Inferior parietal cortex (tissue), 1 donor: ENCODE data around the gene CDHR4.
A peak's percentile ranks its signal among the peaks of the same experiment; 100 is the strongest.
"Not testable (repeated sequence)": the region's sequence is repeated elsewhere in the genome, so short reads cannot be mapped to it uniquely, and the experiment has no call there.

ENCODE experiments used
- DNase-seq: peaks from one replicate; pipeline ENCODE4 v3.0.0-alpha.2; 2016; ENCODE audit errors: extremely low spot score

CDHR4 gene

GRCh38 chr3:49799761-49800160 lies at the start of gene CDHR4:
Gene CDHR4, minus strand, starts transcription at chr3:49799873. Its CDS starts 61 bp downstream, at chr3:49799812.
- no peak for DNase-seq

GRCh38 chr3:49845694-49846093 lies 46.0 kb upstream of the CDHR4 start:
- no peak for DNase-seq

GRCh38 chr3:49844464-49845183 lies 45.0 kb upstream of the CDHR4 start:
- DNase-seq, result no peak

GRCh38 chr3:49842843-49843517 lies 43.3 kb upstream of the CDHR4 start:
- DNase-seq, result no peak

GRCh38 chr3:49841806-49842205 lies 42.1 kb upstream of the CDHR4 start:
- peak; percentile 47 for DNase-seq

GRCh38 chr3:49841126-49841696 lies 41.5 kb upstream of the CDHR4 start:
- no peak for DNase-seq

GRCh38 chr3:49840388-49840787 lies 40.7 kb upstream of the CDHR4 start:
- DNase-seq, result no peak

- DNase-seq, result peak; percentile 93
Observed at GRCh38 chr3:49839193-49839809, 39.6 kb upstream of the CDHR4 start.

- no peak for DNase-seq
Observed at GRCh38 chr3:49831341-49831740, 31.7 kb upstream of the CDHR4 start.

GRCh38 chr3:49826016-49826415 lies 26.3 kb upstream of the CDHR4 start:
- DNase-seq, result no peak

GRCh38 chr3:49823131-49823530 lies 23.5 kb upstream of the CDHR4 start:
- DNase-seq, result not testable (repeated sequence)

GRCh38 chr3:49813497-49814174 lies 14.0 kb upstream of the CDHR4 start, which contains the start of gene UBA7:
Gene UBA7, minus strand, starts transcription at chr3:49813953. Its CDS starts 166 bp downstream, at chr3:49813787.
- DNase-seq, result no peak

- no peak for DNase-seq
Observed at GRCh38 chr3:49812916-49813496, 13.3 kb upstream of the CDHR4 start.

GRCh38 chr3:49807431-49808114 lies 7.9 kb upstream of the CDHR4 start:
- DNase-seq, result no peak

- no peak for DNase-seq
Observed at GRCh38 chr3:49806850-49807249, 7.2 kb upstream of the CDHR4 start.

- no peak for DNase-seq
Observed at GRCh38 chr3:49805897-49806701, 6.4 kb upstream of the CDHR4 start.

- no peak for DNase-seq
Observed at GRCh38 chr3:49805367-49805782, 5.7 kb upstream of the CDHR4 start.

- DNase-seq, result no peak
Observed at GRCh38 chr3:49804141-49805041, 4.7 kb upstream of the CDHR4 start.
